Smooth muscle cell (in vitro differentiated cells): ENCODE data around the gene HOXC11. TPM values are rescaled to one million over a fixed set of nuclear protein-coding genes. Genes with fewer than 3 reads are reported as not detected.

ENCODE experiments used
- DNase-seq: peaks from one replicate; lab custom pipeline; 2025; ENCODE audit not compliant: unreplicated experiment; lab: John Stamatoyannopoulos, UW
- H2AFZ ChIP-seq: fragments of 200-600 bp; sonication (generic); 2 replicates; pipeline ENCODE4 v1.6.0; 2016; ENCODE audit warnings: antibody characterized with exemption, low read depth, mild to moderate bottlenecking
- H3F3A ChIP-seq: fragments of 200-600 bp; sonication (generic); 2 replicates; pipeline ENCODE4 v1.6.0; 2017; ENCODE audit warnings: antibody characterized with exemption, low read depth
- H3K27ac ChIP-seq: fragments of 200-600 bp; sonication (generic); 2 replicates; pipeline ENCODE4 v1.5.1; 2016; ENCODE audit warnings: low read depth, mild to moderate bottlenecking
- H3K27me3 ChIP-seq: fragments of 200-600 bp; sonication (generic); 2 replicates; pipeline ENCODE4 v1.6.1; 2016; ENCODE audit warnings: low read depth, mild to moderate bottlenecking
- H3K36me3 ChIP-seq: fragments of 200-600 bp; sonication (generic); 2 replicates; pipeline ENCODE4 v1.5.1; 2016; ENCODE audit warnings: low read depth
- H3K4me1 ChIP-seq: fragments of 200-600 bp; sonication (generic); 2 replicates; pipeline ENCODE4 v1.5.1; 2016; ENCODE audit warnings: low read depth
- H3K4me2 ChIP-seq: fragments of 200-600 bp; sonication (generic); 2 replicates; pipeline ENCODE4 v1.6.0; 2016; ENCODE audit warnings: mild to moderate bottlenecking
- H3K4me3 ChIP-seq: fragments of 200-600 bp; sonication (generic); 2 replicates; pipeline ENCODE4 v1.5.1; 2016; ENCODE audit warnings: mild to moderate bottlenecking
- H3K79me2 ChIP-seq: fragments of 200-600 bp; sonication (generic); 2 replicates; pipeline ENCODE4 v1.6.0; 2016; ENCODE audit warnings: low read depth, mild to moderate bottlenecking
- H3K9ac ChIP-seq: fragments of 200-600 bp; sonication (generic); 2 replicates; pipeline ENCODE4 v1.6.0; 2016; ENCODE audit warnings: low read depth
- H3K9me3 ChIP-seq: fragments of 200-600 bp; sonication (generic); replicated peaks from 2 replicates; pipeline ENCODE4 v1.5.1; 2016; ENCODE audit warnings: low read depth
- H4K20me1 ChIP-seq: fragments of 200-600 bp; sonication (generic); 2 replicates; pipeline ENCODE4 v1.6.0; 2016; ENCODE audit warnings: low read depth
- CTCF ChIP-seq: fragments of 200-600 bp; sonication (generic); IDR thresholded peaks from 2 replicates; pipeline ENCODE4 v1.5.1; 2017; ENCODE audit warnings: borderline replicate concordance, mild to moderate bottlenecking, antibody characterized with exemption; ENCODE audit not compliant: insufficient read depth, poor library complexity, severe bottlenecking
- WGBS: methylation state at CpG from one replicate; pipeline ENCODE4 v1.1.7; 2016; ENCODE audit warnings: low lambda C conversion rate; 5-methylcytosine and 5-hydroxymethylcytosine counted together
- polyA plus RNA-seq: library from polyadenylated mRNA; unstranded; fragments of >200 nt; fragmentation: Nextera tagmentation; extraction: Ambion mirVana; gene quantifications from 2 replicates; pipeline ENCODE4 v1.2.1, GENCODE V29; 2016
- total RNA-seq: library from RNA; depleted of rRNA; stranded (reverse); fragments of >200 nt; gene quantifications from 2 replicates; pipeline ENCODE4 v1.2.3, GENCODE V29; 2014

The HOXC11 gene
- total and polyA plus RNA-seq, 2 experiments from 2014 or later = 0.23 to 0.27 TPM

- Histone ChIP-seq H3K4me2 (no peak overlapping the region), H4K20me1 (no peaks in the 10 kb centered on the region), H2AFZ (no peak overlapping the region), H3K79me2 (no peaks in the 10 kb centered on the region), H3K9me3 (no peaks in the 10 kb centered on the region), H3K27me3 (peaks cover 100% of the 10 kb centered on the region), H3K27ac (no peak overlapping the region), H3K4me1 (peaks cover 6% of the 10 kb centered on the region), H3K4me3 (no peak overlapping the region), H3K9ac (no peak overlapping the region), H3K36me3 (no peaks in the 10 kb centered on the region), H3F3A (no peaks in the 10 kb centered on the region)
- no peak for DNase-seq
- TF ChIP-seq CTCF = no peak
- WGBS = 64% methylated on average over 4 of the region's 4 CpGs
Observed at GRCh38 chr12:53931844-53932581, 40.9 kb upstream of the HOXC11 start.

- Histone ChIP-seq H2AFZ (no peak overlapping the region), H3K27ac (no peak overlapping the region), H3K4me1 (peaks cover 6% of the 10 kb centered on the region), H3F3A (no peaks in the 10 kb centered on the region), H3K27me3 (peaks cover 100% of the 10 kb centered on the region), H3K4me3 (no peak overlapping the region), H3K9me3 (no peaks in the 10 kb centered on the region), H3K4me2 (no peak overlapping the region), H3K9ac (no peak overlapping the region), H4K20me1 (no peaks in the 10 kb centered on the region), H3K79me2 (no peaks in the 10 kb centered on the region), H3K36me3 (no peaks in the 10 kb centered on the region)
- 59% methylated on average over 4 of the region's 4 CpGs for WGBS
- DNase-seq = no peak
- no peak for TF ChIP-seq CTCF
Observed at GRCh38 chr12:53932915-53933314, 40.0 kb upstream of the HOXC11 start.

GRCh38 chr12:53935383-53936341 lies 37.3 kb upstream of the HOXC11 start:
- WGBS = 13% methylated on average over 49 of the region's 49 CpGs
- DNase-seq = no peak
- no peaks in the 10 kb centered on the region for H3K36me3 ChIP-seq
- H3K4me1 ChIP-seq = peaks cover 6% of the 10 kb centered on the region
- H3K27me3 ChIP-seq = peaks cover 100% of the 10 kb centered on the region
- no peaks in the 10 kb centered on the region for H4K20me1 ChIP-seq
- peak overlapping the region; percentile 34 for H3K4me3 ChIP-seq
- H3K9me3 ChIP-seq = no peaks in the 10 kb centered on the region
- H3K9ac ChIP-seq = no peak overlapping the region
- H2AFZ ChIP-seq = peak overlapping the region; percentile 47
- no peaks in the 10 kb centered on the region for H3K79me2 ChIP-seq
- peak overlapping the region; percentile 64 for H3K4me2 ChIP-seq
- H3F3A ChIP-seq = no peaks in the 10 kb centered on the region
- TF ChIP-seq CTCF = no peak
- no peak overlapping the region for H3K27ac ChIP-seq
